ENCODE results near the gene NRXN2. TPM values are rescaled to one million over a fixed set of nuclear protein-coding genes. Genes with fewer than 3 reads are reported as not detected.

The NRXN2 gene
- total RNA-seq, 1 experiment from 2014 or later, result 0.15 TPM

DNA sequence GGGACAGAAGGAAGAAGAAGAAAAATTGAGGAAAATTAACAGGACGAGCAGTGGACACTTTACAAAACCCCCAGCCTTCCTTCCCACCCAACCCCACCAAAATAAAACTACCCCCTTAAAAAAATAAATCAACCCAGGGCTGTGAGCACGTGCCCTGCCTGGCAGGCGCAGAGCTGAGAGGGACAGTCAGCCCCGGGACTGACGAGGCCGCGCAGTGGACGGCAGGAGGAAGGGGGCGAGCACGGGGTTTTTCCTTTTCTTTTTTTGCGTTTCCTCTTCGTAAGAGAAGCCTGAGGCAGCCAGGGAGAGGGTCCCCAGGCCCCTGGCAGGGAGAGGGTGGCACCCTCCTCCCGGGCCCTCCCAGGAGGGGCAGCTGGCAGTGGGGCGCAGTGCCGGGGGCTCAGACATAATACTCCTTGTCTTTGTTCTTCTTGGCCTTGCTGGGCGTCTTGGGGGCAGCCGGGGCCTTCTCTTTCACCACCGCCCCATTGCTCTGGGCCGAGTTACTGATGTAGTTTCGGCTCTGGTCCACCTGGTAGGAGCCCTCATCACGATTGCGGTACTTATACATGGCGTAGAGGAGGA is 116.1 kb downstream of the NRXN2 start:
- Histone ChIP-seq H3K9me3 (ENCODE audit: control insufficient read depth, insufficient read depth, low read depth, low read length) (no peaks in the 10 kb centered on the region), H3K4me3 (ENCODE audit: low read depth in 2 of 2, low read length in 2 of 2) (no peak overlapping the region), H3K27ac (ENCODE audit: low read length) (no peak overlapping the region), H3K36me3 (ENCODE audit: control insufficient read depth, insufficient read depth, low read length) (no peaks in the 10 kb centered on the region), H3K27me3 (ENCODE audit: control insufficient read depth, insufficient read depth, low read length) (no peaks in the 10 kb centered on the region), H3K4me1 (ENCODE audit: control insufficient read depth, insufficient read depth, low read length) (0 out of 2 replicates have a peak, but pooled peaks cover 3% of the 10 kb centered on the region)
- ATAC-seq (no peak), DNase-seq (ENCODE audit: low read depth, low spot score) (no peak)
- TF ChIP-seq, protein P1, sequence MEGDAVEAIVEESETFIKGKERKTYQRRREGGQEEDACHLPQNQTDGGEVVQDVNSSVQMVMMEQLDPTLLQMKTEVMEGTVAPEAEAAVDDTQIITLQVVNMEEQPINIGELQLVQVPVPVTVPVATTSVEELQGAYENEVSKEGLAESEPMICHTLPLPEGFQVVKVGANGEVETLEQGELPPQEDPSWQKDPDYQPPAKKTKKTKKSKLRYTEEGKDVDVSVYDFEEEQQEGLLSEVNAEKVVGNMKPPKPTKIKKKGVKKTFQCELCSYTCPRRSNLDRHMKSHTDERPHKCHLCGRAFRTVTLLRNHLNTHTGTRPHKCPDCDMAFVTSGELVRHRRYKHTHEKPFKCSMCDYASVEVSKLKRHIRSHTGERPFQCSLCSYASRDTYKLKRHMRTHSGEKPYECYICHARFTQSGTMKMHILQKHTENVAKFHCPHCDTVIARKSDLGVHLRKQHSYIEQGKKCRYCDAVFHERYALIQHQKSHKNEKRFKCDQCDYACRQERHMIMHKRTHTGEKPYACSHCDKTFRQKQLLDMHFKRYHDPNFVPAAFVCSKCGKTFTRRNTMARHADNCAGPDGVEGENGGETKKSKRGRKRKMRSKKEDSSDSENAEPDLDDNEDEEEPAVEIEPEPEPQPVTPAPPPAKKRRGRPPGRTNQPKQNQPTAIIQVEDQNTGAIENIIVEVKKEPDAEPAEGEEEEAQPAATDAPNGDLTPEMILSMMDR (IDR thresholded peaks at IDR 0.05), result no peak
- TF ChIP-seq POLR2AphosphoS5 (IDR thresholded peaks at IDR 0.05; ENCODE audit: low read depth, low read length), result no peak
- TF ChIP-seq TCF7L2 (IDR thresholded peaks at IDR 0.05; ENCODE audit: low read depth, low read length), result no peak
- TF ChIP-seq, protein P2, sequence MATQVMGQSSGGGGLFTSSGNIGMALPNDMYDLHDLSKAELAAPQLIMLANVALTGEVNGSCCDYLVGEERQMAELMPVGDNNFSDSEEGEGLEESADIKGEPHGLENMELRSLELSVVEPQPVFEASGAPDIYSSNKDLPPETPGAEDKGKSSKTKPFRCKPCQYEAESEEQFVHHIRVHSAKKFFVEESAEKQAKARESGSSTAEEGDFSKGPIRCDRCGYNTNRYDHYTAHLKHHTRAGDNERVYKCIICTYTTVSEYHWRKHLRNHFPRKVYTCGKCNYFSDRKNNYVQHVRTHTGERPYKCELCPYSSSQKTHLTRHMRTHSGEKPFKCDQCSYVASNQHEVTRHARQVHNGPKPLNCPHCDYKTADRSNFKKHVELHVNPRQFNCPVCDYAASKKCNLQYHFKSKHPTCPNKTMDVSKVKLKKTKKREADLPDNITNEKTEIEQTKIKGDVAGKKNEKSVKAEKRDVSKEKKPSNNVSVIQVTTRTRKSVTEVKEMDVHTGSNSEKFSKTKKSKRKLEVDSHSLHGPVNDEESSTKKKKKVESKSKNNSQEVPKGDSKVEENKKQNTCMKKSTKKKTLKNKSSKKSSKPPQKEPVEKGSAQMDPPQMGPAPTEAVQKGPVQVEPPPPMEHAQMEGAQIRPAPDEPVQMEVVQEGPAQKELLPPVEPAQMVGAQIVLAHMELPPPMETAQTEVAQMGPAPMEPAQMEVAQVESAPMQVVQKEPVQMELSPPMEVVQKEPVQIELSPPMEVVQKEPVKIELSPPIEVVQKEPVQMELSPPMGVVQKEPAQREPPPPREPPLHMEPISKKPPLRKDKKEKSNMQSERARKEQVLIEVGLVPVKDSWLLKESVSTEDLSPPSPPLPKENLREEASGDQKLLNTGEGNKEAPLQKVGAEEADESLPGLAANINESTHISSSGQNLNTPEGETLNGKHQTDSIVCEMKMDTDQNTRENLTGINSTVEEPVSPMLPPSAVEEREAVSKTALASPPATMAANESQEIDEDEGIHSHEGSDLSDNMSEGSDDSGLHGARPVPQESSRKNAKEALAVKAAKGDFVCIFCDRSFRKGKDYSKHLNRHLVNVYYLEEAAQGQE (IDR thresholded peaks at IDR 0.05; ENCODE audit: insufficient read depth in 1 of 2, low read depth in 2 of 2, low read length in 1 of 2), result no peak
- no peak for TF ChIP-seq SIN3A (IDR thresholded peaks at IDR 0.05; ENCODE audit: borderline replicate concordance, insufficient read depth, low read depth, low read length)
- BruUV-seq (replicated peaks), result no TSS peak
- intact Hi-C loops (cut with micrococcal nuclease; ENCODE audit: unreplicated experiment), result no loop called here
- CTCF ChIA-PET, result no interaction called here
- POLR2A ChIA-PET, result no interaction called here
- in situ Hi-C loops (cut with HindIII; ENCODE audit: low pct_unique_long_range_greater_than_20kb, low sequenced_read_pairs), result no loop called here

DNA sequence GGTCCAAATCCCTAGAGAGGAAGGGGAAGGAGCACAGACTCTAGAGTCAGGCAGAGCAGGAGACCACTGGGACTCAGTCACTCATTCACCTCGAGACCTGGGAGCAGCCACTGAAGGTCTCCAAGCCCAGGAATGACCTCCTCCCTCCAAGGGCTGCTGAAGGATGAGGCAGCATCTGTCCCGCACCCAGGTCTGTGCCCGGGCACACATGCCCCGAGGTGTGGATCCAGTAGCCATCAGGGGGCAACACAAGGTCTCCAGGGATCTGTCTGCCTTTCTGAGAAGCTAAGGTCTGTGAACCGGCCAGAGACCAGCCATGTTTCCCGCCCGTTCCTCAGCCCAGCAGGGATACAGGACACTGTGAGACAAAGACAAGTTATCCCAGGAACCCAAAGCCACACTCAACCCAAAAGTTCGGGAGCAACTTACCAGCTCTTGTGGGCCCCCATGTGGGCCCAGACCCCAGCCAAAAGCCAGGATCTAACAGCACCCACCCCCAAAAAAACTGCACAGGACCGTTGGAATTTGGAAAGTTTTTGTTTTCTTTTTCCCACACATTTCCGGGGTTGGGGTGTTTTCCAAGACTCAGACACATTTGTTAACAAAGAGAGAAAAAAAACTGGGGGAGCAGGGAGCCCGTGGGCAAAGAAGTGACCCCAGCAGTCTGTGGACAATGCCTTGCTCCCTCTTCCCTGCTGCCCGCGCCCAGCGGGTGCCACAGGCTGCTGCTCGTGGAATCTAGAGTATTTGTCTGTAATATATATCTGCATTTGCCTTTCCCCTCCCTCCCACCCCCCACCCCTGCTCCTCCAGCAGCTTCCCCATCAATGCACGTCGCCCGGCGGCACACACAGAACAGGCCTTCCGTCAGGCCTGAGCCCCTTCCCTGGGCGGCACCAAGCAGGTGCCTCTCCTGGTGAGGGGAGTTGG is 117.1 kb downstream of the NRXN2 start:
- no TSS peak for BruUV-seq (replicated peaks)
- in situ Hi-C loops (cut with HindIII; ENCODE audit: low pct_unique_long_range_greater_than_20kb, low sequenced_read_pairs) (no loop called here), intact Hi-C loops (cut with micrococcal nuclease; ENCODE audit: unreplicated experiment) (no loop called here)
- POLR2A ChIA-PET, result no interaction called here
- TF ChIP-seq SIN3A (IDR thresholded peaks at IDR 0.05; ENCODE audit: borderline replicate concordance, insufficient read depth, low read depth, low read length), result no peak
- TF ChIP-seq, protein P1 (IDR thresholded peaks at IDR 0.05), result no peak
- TF ChIP-seq TCF7L2 (IDR thresholded peaks at IDR 0.05; ENCODE audit: low read depth, low read length), result no peak
- no peak for TF ChIP-seq POLR2AphosphoS5 (IDR thresholded peaks at IDR 0.05; ENCODE audit: low read depth, low read length)
- TF ChIP-seq, protein P2 (IDR thresholded peaks at IDR 0.05; ENCODE audit: insufficient read depth in 1 of 2, low read depth in 2 of 2, low read length in 1 of 2), result no peak
- CTCF ChIA-PET, result no interaction called here
- no peak overlapping the region for H3K27ac ChIP-seq (ENCODE audit: low read length)
- H3K27me3 ChIP-seq (ENCODE audit: control insufficient read depth, insufficient read depth, low read length), result no peaks in the 10 kb centered on the region
- H3K4me3 ChIP-seq (ENCODE audit: low read depth in 2 of 2, low read length in 2 of 2), result no peak overlapping the region
- 0 out of 2 replicates have a peak, but pooled peaks cover 3% of the 10 kb centered on the region for H3K4me1 ChIP-seq (ENCODE audit: control insufficient read depth, insufficient read depth, low read length)
- no peak for DNase-seq (ENCODE audit: low read depth, low spot score)
- ATAC-seq, result 0 out of 2 replicates have a peak, but pooled peaks have one; percentile 16
- H3K9me3 ChIP-seq (ENCODE audit: control insufficient read depth, insufficient read depth, low read depth, low read length), result no peaks in the 10 kb centered on the region
- H3K36me3 ChIP-seq (ENCODE audit: control insufficient read depth, insufficient read depth, low read length), result no peaks in the 10 kb centered on the region
